OCI-LY3 (cell line): ENCODE measurements around the gene STK32C.

Experiments used
- EZH2phosphoT487 ChIP-seq: fragments of 200-600 bp; shearing (Covaris generic); IDR thresholded peaks from 2 replicates; pipeline ENCODE4 v1.6.1; 2018; ENCODE audit warnings: antibody characterized with exemption, mixed run types, low read depth
- TF ChIP-seq, protein P1 (sequence below): fragments of 200-600, 300-600 bp; sonication (generic); IDR thresholded peaks from 2 replicates; pipeline ENCODE4 v1.5.1; 2014; ENCODE audit warnings: antibody characterized with exemption, low read length, low read depth

DNA sequence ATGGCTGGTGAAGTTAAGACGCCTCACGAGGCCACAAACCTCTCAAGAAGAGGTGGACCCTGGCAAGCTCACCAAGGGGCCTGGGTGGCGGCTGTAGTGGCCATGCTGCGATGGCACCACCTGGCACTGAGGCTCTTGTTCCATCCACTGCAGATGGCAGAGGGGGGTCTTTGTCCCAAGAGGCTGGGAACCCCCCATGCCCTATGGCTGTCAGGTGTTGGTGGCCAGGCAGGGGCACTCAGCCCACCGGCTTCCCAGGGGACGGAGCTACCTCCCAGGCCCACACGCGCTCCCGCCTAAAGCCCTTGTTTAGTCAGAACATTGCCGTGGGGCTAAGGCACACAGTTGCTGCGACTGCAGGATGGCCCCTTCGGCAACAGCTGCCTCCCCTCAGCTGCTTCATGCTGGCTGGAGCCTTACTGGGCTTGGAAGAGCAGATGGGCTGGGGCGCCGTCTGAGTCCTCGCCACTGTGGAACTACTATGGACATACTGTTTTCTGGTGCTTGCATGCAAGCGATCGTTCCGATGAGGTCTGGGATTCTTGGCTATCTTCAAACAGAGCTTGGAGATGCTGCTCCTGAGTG is 74.2 kb downstream of the STK32C start:
- TF ChIP-seq, protein P1, sequence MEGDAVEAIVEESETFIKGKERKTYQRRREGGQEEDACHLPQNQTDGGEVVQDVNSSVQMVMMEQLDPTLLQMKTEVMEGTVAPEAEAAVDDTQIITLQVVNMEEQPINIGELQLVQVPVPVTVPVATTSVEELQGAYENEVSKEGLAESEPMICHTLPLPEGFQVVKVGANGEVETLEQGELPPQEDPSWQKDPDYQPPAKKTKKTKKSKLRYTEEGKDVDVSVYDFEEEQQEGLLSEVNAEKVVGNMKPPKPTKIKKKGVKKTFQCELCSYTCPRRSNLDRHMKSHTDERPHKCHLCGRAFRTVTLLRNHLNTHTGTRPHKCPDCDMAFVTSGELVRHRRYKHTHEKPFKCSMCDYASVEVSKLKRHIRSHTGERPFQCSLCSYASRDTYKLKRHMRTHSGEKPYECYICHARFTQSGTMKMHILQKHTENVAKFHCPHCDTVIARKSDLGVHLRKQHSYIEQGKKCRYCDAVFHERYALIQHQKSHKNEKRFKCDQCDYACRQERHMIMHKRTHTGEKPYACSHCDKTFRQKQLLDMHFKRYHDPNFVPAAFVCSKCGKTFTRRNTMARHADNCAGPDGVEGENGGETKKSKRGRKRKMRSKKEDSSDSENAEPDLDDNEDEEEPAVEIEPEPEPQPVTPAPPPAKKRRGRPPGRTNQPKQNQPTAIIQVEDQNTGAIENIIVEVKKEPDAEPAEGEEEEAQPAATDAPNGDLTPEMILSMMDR = no peak
- TF ChIP-seq EZH2phosphoT487 = no peak
